Tibial artery (tissue), 4 donors: Measurements from ENCODE around the gene VTI1B.

Experiments
- DNase-seq, 2 donors: peaks; one replicate each; pipeline ENCODE4 v3.0.0-alpha.2; 2019
- H3K27ac ChIP-seq, 2 donors: fragments of 200-600 bp; sonication (generic) in 1 of 2; 1 replicate in 1 of 2; 2 replicates in 1 of 2; pipeline ENCODE4 v1.5.1; 2018 to 2019; ENCODE audit warnings: mild to moderate bottlenecking in 1 of 2
- H3K27me3 ChIP-seq, 2 donors: fragments of 200-600 bp; sonication (generic) in 1 of 2; one replicate each; pipeline versions ENCODE4 v1.5.1 to v1.6.0; 2016 to 2019
- H3K36me3 ChIP-seq, 3 donors: fragments of 200-600 bp; sonication (generic) in 2 of 3; one replicate each; pipeline ENCODE4 v1.5.1; 2016 to 2019; ENCODE audit warnings: mild to moderate bottlenecking in 2 of 3
- H3K4me1 ChIP-seq, 4 donors: fragments of 200-600 bp; sonication (generic) in 2 of 4; 1 replicate in 3 of 4; 2 replicates in 1 of 4; pipeline ENCODE4 v1.5.1; 2016 to 2019
- H3K4me3 ChIP-seq, 2 donors: fragments of 200-600 bp; sonication (generic) in 1 of 2; 1 replicate in 1 of 2; 2 replicates in 1 of 2; pipeline ENCODE4 v1.5.1; 2018 to 2019; ENCODE audit warnings: mild to moderate bottlenecking in 2 of 2
- H3K9me3 ChIP-seq, 3 donors: fragments of 200-600 bp; sonication (generic) in 1 of 3; one replicate each; pipeline ENCODE4 v1.5.1; 2016 to 2019
- CTCF ChIP-seq, 2 experiments: fragments of 200-600 bp in 1 of 2; fragments of 450-650 bp in 1 of 2; IDR thresholded peaks; one replicate each; pipeline ENCODE4 v1.5.1; 2017 to 2019; ENCODE audit warnings: antibody characterized with exemption in 2 of 2, mild to moderate bottlenecking in 1 of 2, moderate library complexity in 1 of 2
- intact Hi-C: fragments of 100-400 bp; cut with DNase I; formaldehyde crosslinking; loops from one replicate; pipeline ENCODE4 v1.15.0; 2023; ENCODE audit warnings: low total_unique reads

The VTI1B gene

GRCh38 chr14:67673451-67673850, 981 bp downstream of the VTI1B start:
- peak overlapping the region; percentile 96 to 97 for H3K27ac ChIP-seq
- intact Hi-C loops = no loop called here

GRCh38 chr14:67668559-67668958, 5.9 kb downstream of the VTI1B start:
- no peak overlapping the region for H3K4me3 ChIP-seq
- no peak for DNase-seq
- H3K27ac ChIP-seq = no peak overlapping the region
- peaks cover 0 to 33% (median 17%) of the 10 kb centered on the region in 4 donors for H3K4me1 ChIP-seq
- TF ChIP-seq CTCF (IDR thresholded peaks at IDR 0.05) = no peak
- no peaks in the 10 kb centered on the region for H3K27me3 ChIP-seq
- intact Hi-C loops = loop anchor here (5.0 kb wide), 1 partner anchor 51 kb away; the partner anchor contains the start of gene ARG2
- H3K9me3 ChIP-seq = no peaks in the 10 kb centered on the region
- no peaks in the 10 kb centered on the region for H3K36me3 ChIP-seq

More at GRCh38 chr14:67673451-67673850, 981 bp downstream of the VTI1B start:
- Histone ChIP-seq H3K4me1 (peaks cover 0 to 36% (median 22%) of the 10 kb centered on the region in 4 donors), H3K9me3 (no peaks in the 10 kb centered on the region), H3K36me3 (peaks cover 0 to 10% (median 0%) of the 10 kb centered on the region in 3 donors), H3K27me3 (no peaks in the 10 kb centered on the region), H3K4me3 (peak overlapping the region; percentile 83 to 94)
- DNase-seq = no peak
- TF ChIP-seq CTCF (IDR thresholded peaks at IDR 0.05) = no peak

GRCh38 chr14:67666750-67667449, 7.5 kb downstream of the VTI1B start:
- H3K36me3 ChIP-seq = no peaks in the 10 kb centered on the region
- no peak overlapping the region for H3K27ac ChIP-seq
- DNase-seq = no peak
- intact Hi-C loops = loop anchor here (5.0 kb wide), 1 partner anchor 50 kb away; the partner anchor contains the start of gene ARG2
- peak; percentile 49 to 74 for TF ChIP-seq CTCF (IDR thresholded peaks at IDR 0.05)
- H3K4me1 ChIP-seq = peaks cover 0 to 16% (median 3%) of the 10 kb centered on the region in 4 donors
- no peaks in the 10 kb centered on the region for H3K27me3 ChIP-seq
- no peak overlapping the region for H3K4me3 ChIP-seq
- no peaks in the 10 kb centered on the region for H3K9me3 ChIP-seq

GRCh38 chr14:67665868-67666267, 8.6 kb downstream of the VTI1B start:
- Histone ChIP-seq H3K27me3 (no peaks in the 10 kb centered on the region), H3K4me3 (no peak overlapping the region), H3K4me1 (peaks cover 0 to 6% (median 2%) of the 10 kb centered on the region in 4 donors), H3K36me3 (peaks cover 0 to 3% (median 1%) of the 10 kb centered on the region in 3 donors), H3K27ac (no peak overlapping the region), H3K9me3 (no peaks in the 10 kb centered on the region)
- TF ChIP-seq CTCF (IDR thresholded peaks at IDR 0.05) = no peak
- intact Hi-C loops = loop anchor here (5.0 kb wide), 1 partner anchor 49 kb away; the partner anchor contains the start of gene ARG2
- DNase-seq = no peak

GRCh38 chr14:67663633-67664032, 10.8 kb downstream of the VTI1B start:
- no peak for DNase-seq
- Histone ChIP-seq H3K36me3 (peaks cover 11 to 22% (median 20%) of the 10 kb centered on the region in 3 donors), H3K9me3 (no peaks in the 10 kb centered on the region), H3K27ac (no peak overlapping the region), H3K27me3 (no peaks in the 10 kb centered on the region), H3K4me3 (no peak overlapping the region), H3K4me1 (peaks cover 0 to 6% (median 2%) of the 10 kb centered on the region in 4 donors)
- no peak for TF ChIP-seq CTCF (IDR thresholded peaks at IDR 0.05)
- intact Hi-C loops = no loop called here
